MM.1S (cell line): ENCODE measurements around the gene VEGFC.

Source experiments
- CTCF ChIP-seq: fragments of 300-600 bp; sonication (generic); IDR thresholded peaks from 2 replicates; pipeline ENCODE4 v1.5.1; 2016; ENCODE audit warnings: antibody characterized with exemption, low read length, mixed read lengths
- EZH2 ChIP-seq: fragments of 300-600 bp; sonication (generic); optimal IDR thresholded peaks from 2 replicates; pipeline ENCODE3; 2017; ENCODE audit warnings: low read depth, mild to moderate bottlenecking, antibody characterized with exemption, low read length, mixed read lengths
- EZH2phosphoT487 ChIP-seq: fragments of 300-600 bp; sonication (generic); IDR thresholded peaks from 2 replicates; pipeline ENCODE4 v1.6.1; 2018; ENCODE audit warnings: antibody characterized with exemption, low read length

GRCh38 chr4:176755001-176755400, 37.7 kb downstream of the VEGFC start:
- no peak for TF ChIP-seq CTCF
- TF ChIP-seq EZH2, result no peak
- no peak for TF ChIP-seq EZH2phosphoT487
